Adrenal gland (tissue), 12 donors: ENCODE data around the gene TARS2. TPM values are rescaled to one million over a fixed set of nuclear protein-coding genes. Genes with fewer than 3 reads are reported as not detected.

ENCODE experiments used
- DNase-seq, 7 donors: peaks; one replicate each; pipeline ENCODE4 v3.0.0-alpha.2; 2019 to 2020
- H3K27ac ChIP-seq, 5 donors: fragments of 200-600 bp; sonication (generic) in 4 of 5; 1 replicate in 3 of 5; 2 replicates in 2 of 5; pipeline versions ENCODE4 v1.5.1 to v1.8.0; 2016 to 2020; ENCODE audit warnings: mild to moderate bottlenecking in 1 of 5
- H3K27me3 ChIP-seq: fragments of 200-600 bp; 2 replicates; pipeline ENCODE4 v1.8.0; 2021
- H3K36me3 ChIP-seq, 2 donors: fragments of 200-600 bp; replicated peaks in 1 of 2; 1 replicate in 1 of 2; 2 replicates in 1 of 2; pipeline versions ENCODE4 v1.5.1 to v1.8.0; 2018 to 2022
- H3K4me1 ChIP-seq, 2 donors: fragments of 200-600 bp; replicated peaks in 1 of 2; 1 replicate in 1 of 2; 2 replicates in 1 of 2; pipeline versions ENCODE4 v1.5.1 to v1.8.0; 2018 to 2021
- H3K4me3 ChIP-seq, 4 donors: fragments of 200-600 bp; sonication (generic) in 3 of 4; one replicate each; pipeline ENCODE4 v1.5.1; 2016 to 2018
- H3K9me3 ChIP-seq, 3 donors: fragments of 200-600 bp; sonication (generic) in 1 of 3; replicated peaks in 1 of 3; 1 replicate in 2 of 3; 2 replicates in 1 of 3; pipeline versions ENCODE4 v1.5.1 to v1.8.0; 2016 to 2021
- POLR2A ChIP-seq, 2 donors: fragments of 450-650 bp; IDR thresholded peaks; one replicate each; pipeline ENCODE4 v1.6.1; 2017; ENCODE audit warnings: antibody characterized with exemption in 2 of 2, mild to moderate bottlenecking in 2 of 2, moderate library complexity in 1 of 2
- WGBS, 4 donors: extraction: QIAGEN DNeasy Blood & Tissue Kit in 2 of 4; methylation state at CpG; one replicate each; pipeline versions ENCODE4 v1.1.5 to v1.1.7; 2013 to 2017; 5-methylcytosine and 5-hydroxymethylcytosine counted together
- intact Hi-C, 2 donors: fragments of 100-400 bp; cut with DNase I; formaldehyde crosslinking; loops; one replicate each; pipeline versions ENCODE4 v1.14.1 to v1.15.0; 2022 to 2023
- polyA plus RNA-seq, 3 donors: library from polyadenylated mRNA; stranded (reverse); fragments of 200-250 nt in 2 of 3; fragments of 350-450 nt in 1 of 3; fragmentation: Illumina TruSeq in 1 of 3; extraction: RNeasy Lipid Tissue Mini Kit (QIAGEN cat#74804) in 1 of 3; gene quantifications; one replicate each; pipeline ENCODE4 v1.2.3, GENCODE V29; 2013 to 2014
- total RNA-seq, 9 donors: library from RNA; depleted of rRNA in 4 of 9; stranded (reverse); fragments of >200 nt in 4 of 9; fragments of 120-200 nt in 1 of 9; fragmentation: NEBNext Ultra II Directional in 1 of 9; extraction: Animal tissue kit (Norgen Biotek cat#: 25700) in 1 of 9; gene quantifications; one replicate each; pipeline versions ENCODE4 v1.1.0 to v1.2.4, GENCODE V29; 2013 to 2023
- TF ChIP-seq, protein P1 (sequence below), 6 experiments: fragments of 450-650 bp in 4 of 6; fragments of 200-600 bp in 2 of 6; sonication (generic) in 1 of 6; IDR thresholded peaks; 1 replicate in 5 of 6; 2 replicates in 1 of 6; pipeline versions ENCODE4 v1.5.1 to v1.8.0; 2016 to 2021; ENCODE audit warnings: antibody characterized with exemption in 6 of 6, mild to moderate bottlenecking in 2 of 6, moderate library complexity in 1 of 6
- donor health status: healthy with polysubstance abuse.
- donor health status: Bipolar disorder and iron deficiency.
- donor health status: DM: yes; HTN: yes; CAD: no.
- donor health status: DM: no; HTN: no; CAD: no.
- donor health status: DM: no; HTN: no; CAD: no.
- donor health status: DM: yes; HTN: yes; CAD: no.

The TARS2 gene
- total and polyA plus RNA-seq, 12 donors: 21.6 to 87.4 (median 28.6) TPM

DNA sequence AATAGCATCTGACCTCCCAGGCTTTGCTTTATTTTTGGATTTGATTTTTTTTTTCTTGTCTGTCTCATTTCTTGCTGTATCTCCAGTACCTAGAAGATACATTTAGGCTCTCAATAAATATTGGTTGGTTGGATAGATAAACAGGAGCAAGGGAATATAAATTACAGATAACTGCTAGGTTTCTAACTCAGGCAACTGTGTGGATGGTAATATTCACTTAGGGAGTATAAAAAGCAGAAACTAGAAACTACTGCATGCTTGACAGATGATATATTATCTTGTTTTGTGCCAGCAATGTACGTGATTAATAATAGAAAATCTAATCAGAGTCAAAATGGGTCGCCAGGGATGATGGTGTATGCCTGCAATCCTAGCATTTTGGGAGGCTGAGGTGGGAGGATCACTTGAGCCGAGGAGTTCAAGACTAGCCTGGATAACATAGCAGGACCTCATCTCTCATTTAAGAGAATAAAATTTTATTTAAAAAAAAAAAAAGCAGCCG, 31.0 kb upstream of the TARS2 start:
- TF ChIP-seq POLR2A (IDR thresholded peaks at IDR 0.05): no peak
- TF ChIP-seq, protein P1, sequence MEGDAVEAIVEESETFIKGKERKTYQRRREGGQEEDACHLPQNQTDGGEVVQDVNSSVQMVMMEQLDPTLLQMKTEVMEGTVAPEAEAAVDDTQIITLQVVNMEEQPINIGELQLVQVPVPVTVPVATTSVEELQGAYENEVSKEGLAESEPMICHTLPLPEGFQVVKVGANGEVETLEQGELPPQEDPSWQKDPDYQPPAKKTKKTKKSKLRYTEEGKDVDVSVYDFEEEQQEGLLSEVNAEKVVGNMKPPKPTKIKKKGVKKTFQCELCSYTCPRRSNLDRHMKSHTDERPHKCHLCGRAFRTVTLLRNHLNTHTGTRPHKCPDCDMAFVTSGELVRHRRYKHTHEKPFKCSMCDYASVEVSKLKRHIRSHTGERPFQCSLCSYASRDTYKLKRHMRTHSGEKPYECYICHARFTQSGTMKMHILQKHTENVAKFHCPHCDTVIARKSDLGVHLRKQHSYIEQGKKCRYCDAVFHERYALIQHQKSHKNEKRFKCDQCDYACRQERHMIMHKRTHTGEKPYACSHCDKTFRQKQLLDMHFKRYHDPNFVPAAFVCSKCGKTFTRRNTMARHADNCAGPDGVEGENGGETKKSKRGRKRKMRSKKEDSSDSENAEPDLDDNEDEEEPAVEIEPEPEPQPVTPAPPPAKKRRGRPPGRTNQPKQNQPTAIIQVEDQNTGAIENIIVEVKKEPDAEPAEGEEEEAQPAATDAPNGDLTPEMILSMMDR (IDR thresholded peaks at IDR 0.05): no peak
- Histone ChIP-seq H3K9me3 (no peaks in the 10 kb centered on the region), H3K36me3 (peaks cover 0 to 40% of the 10 kb centered on the region in 2 donors), H3K4me1 (no peaks in the 10 kb centered on the region), H3K27me3 (no peaks in the 10 kb centered on the region), H3K27ac (no peak overlapping the region), H3K4me3 (no peak overlapping the region)
- WGBS, 4 donors: 57 to 68% (median 61%) methylated on average over 4 of the region's 4 CpGs
- DNase-seq: no peak
- intact Hi-C loops: no loop called here

DNA sequence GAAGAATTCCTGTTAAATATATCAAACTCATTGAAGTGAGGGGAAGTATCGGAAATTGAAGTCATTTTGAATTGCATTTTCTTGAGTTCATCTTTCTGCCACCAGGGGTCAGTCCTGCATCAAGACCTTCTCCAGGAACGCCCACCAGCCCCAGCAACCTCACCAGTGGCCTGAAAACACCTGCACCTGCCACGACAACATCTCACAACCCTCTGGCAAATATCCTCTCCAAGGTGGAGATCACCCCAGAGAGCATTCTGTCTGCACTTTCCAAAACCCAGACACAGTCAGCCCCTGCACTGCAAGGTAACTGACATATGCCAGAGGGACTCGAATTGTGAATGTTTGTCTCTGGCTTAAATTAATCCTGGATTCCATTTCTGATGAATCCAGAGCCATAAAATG, 22.8 kb upstream of the TARS2 start:
- intact Hi-C loops: loop anchor here in 1 of 2 donors (5.0 kb wide), 1 partner anchor 68 kb away; no protein-coding TSS in a partner anchor
- Histone ChIP-seq H3K4me3 (no peak overlapping the region), H3K27me3 (no peaks in the 10 kb centered on the region), H3K4me1 (peaks cover 5 to 7% of the 10 kb centered on the region in 2 donors), H3K36me3 (peaks cover 0 to 46% of the 10 kb centered on the region in 2 donors), H3K27ac (no peak overlapping the region), H3K9me3 (no peaks in the 10 kb centered on the region)
- WGBS, 4 donors: 33 to 40% (median 37%) methylated on average over 4 of the region's 4 CpGs
- DNase-seq: peak; percentile 42 to 74 (median 63)
- TF ChIP-seq, protein P1 (IDR thresholded peaks at IDR 0.05): peak; percentile 64 to 86 (median 80)
- no peak for TF ChIP-seq POLR2A (IDR thresholded peaks at IDR 0.05)

DNA sequence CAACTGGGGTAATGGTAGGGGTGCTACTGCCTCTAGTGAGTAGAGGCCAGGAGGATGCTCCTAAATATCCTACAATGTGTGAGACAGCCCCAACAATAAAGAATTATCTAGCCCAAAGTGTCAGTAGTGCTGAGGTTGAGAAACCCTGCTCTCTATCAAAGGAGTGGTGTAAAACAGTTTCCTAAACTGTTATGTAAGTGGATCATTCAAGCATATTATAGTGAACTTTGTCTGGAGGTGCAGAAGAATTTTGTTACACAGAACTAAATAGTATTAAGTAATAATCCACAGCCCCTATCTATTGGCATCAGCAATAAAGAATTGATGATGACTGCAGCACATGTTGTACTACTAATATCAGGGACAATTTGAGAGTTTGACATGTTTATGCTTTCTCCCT, 20.3 kb upstream of the TARS2 start:
- Histone ChIP-seq H3K4me1 (peaks cover 5 to 10% of the 10 kb centered on the region in 2 donors), H3K36me3 (peaks cover 0 to 41% of the 10 kb centered on the region in 2 donors), H3K9me3 (no peaks in the 10 kb centered on the region), H3K4me3 (no peak overlapping the region), H3K27me3 (no peaks in the 10 kb centered on the region), H3K27ac (no peak overlapping the region)
- intact Hi-C loops: loop anchor here in 1 of 2 donors (5.0 kb wide), 1 partner anchor 65 kb away; no protein-coding TSS in a partner anchor
- TF ChIP-seq POLR2A (IDR thresholded peaks at IDR 0.05): no peak
- TF ChIP-seq, protein P1 (IDR thresholded peaks at IDR 0.05): no peak
- DNase-seq: no peak

DNA sequence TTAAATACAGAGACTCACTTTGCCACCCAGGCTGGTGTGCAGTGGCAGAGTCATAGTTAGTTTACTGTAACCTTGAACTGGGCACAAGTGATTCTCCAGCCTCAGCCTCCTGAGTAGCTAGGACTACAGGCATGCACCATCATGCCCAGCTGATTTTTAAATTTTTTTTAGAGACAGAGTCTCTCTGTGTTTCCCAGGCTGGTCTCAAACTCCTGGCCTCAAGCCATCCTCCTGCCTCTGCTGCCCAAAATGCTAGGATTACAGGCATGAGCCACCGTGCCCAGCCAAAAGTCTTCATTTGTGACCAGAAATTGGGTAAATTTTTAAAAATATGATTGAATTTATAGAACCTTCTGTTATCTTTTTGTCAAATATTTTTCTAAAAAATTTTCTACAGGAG, 17.9 kb upstream of the TARS2 start:
- Histone ChIP-seq H3K27ac (no peak overlapping the region), H3K27me3 (no peaks in the 10 kb centered on the region), H3K4me1 (peaks cover 20% of the 10 kb centered on the region in 2 donors), H3K36me3 (peaks cover 0 to 50% of the 10 kb centered on the region in 2 donors), H3K4me3 (no peak overlapping the region), H3K9me3 (no peaks in the 10 kb centered on the region)
- DNase-seq: peak in 1 of 7 donors; percentile 53
- WGBS, 4 donors: 65 to 92% (median 90%) methylated on average over 1 of the region's 1 CpG
- TF ChIP-seq POLR2A (IDR thresholded peaks at IDR 0.05): no peak
- TF ChIP-seq, protein P1 (IDR thresholded peaks at IDR 0.05): no peak
- intact Hi-C loops: loop anchor here in 1 of 2 donors (5.0 kb wide), 1 partner anchor 63 kb away; no protein-coding TSS in a partner anchor
